ENCODE data around the gene HOXA10.

Gene HOXA10

GRCh38 chr7:27165089-27165995 is 8.8 kb downstream of the HOXA10 start, which contains the start of gene HOXA9:
HOXA9 (minus strand) TSS chr7:27165537; CDS start chr7:27165457, 80 bp downstream.
- DNase-seq: no peak

- no peak for DNase-seq
Measured at GRCh38 chr7:27164367-27165088, 9.6 kb downstream of the HOXA10 start.

GRCh38 chr7:27164045-27164366 is 10.1 kb downstream of the HOXA10 start:
- DNase-seq: no peak

GRCh38 chr7:27163288-27164044 is 10.7 kb downstream of the HOXA10 start:
- DNase-seq: no peak

GRCh38 chr7:27162561-27163287 is 11.4 kb downstream of the HOXA10 start:
- no peak for DNase-seq

GRCh38 chr7:27161721-27162560 is 12.2 kb downstream of the HOXA10 start:
- no peak for DNase-seq

GRCh38 chr7:27161214-27161720 is 12.9 kb downstream of the HOXA10 start:
- DNase-seq: peak in 2 of 14 donors; percentile 30 to 54

- DNase-seq: peak; percentile 15 to 90 (median 74)
Measured at GRCh38 chr7:27160546-27161213, 13.4 kb downstream of the HOXA10 start.

- no peak for DNase-seq
Measured at GRCh38 chr7:27160145-27160545, 14.0 kb downstream of the HOXA10 start.

- DNase-seq: no peak
Measured at GRCh38 chr7:27159266-27160144, 14.6 kb downstream of the HOXA10 start.

- DNase-seq: no peak
Measured at GRCh38 chr7:27158436-27159265, 15.5 kb downstream of the HOXA10 start.

GRCh38 chr7:27157702-27158431 is 16.3 kb downstream of the HOXA10 start:
- no peak for DNase-seq

- DNase-seq: no peak
Measured at GRCh38 chr7:27156916-27157701, 17.0 kb downstream of the HOXA10 start.

GRCh38 chr7:27156508-27156898 is 17.6 kb downstream of the HOXA10 start, which contains the start of gene HOXA7:
HOXA7 (minus strand) TSS chr7:27156675; CDS start chr7:27156545, 130 bp downstream.
- DNase-seq: peak in 10 of 14 donors; percentile 50 to 78 (median 66)

GRCh38 chr7:27155816-27156507 is 18.2 kb downstream of the HOXA10 start:
- DNase-seq: peak in 1 of 14 donors; percentile 50

Measured in C1 segment of cervical spinal cord (tissue), 14 donors.